GM11168 (cell line): ENCODE data around the gene ZNF10.

Experiments used
- in situ Hi-C: fragments of 300-500 bp; cut with MboI; formaldehyde crosslinking; loops from one replicate; pipeline ENCODE4 v1.12.0; 2022; ENCODE audit warnings: low sequenced_read_pairs; ENCODE audit not compliant: unreplicated experiment

ZNF10 gene

DNA sequence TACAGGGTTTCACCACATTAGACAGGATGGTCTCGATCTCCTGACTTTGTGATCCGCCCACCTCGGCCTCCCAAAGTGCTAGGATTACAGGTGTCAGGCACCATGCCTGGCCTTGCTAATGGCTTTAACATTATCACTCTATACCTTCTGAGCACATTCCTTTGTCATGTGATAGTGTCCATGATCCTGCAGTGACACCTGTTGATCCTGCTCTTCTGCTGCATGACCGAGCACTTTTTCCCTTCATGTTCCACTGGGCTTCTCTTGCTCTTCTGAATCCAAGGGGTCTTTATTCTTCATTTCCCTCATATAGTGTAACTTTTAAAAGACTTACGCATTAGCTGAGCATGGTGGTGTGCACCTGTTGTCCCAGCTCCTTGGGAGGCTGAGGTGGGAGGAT, 62.4 kb downstream of the ZNF10 start:
- in situ Hi-C loops = no loop called here

DNA sequence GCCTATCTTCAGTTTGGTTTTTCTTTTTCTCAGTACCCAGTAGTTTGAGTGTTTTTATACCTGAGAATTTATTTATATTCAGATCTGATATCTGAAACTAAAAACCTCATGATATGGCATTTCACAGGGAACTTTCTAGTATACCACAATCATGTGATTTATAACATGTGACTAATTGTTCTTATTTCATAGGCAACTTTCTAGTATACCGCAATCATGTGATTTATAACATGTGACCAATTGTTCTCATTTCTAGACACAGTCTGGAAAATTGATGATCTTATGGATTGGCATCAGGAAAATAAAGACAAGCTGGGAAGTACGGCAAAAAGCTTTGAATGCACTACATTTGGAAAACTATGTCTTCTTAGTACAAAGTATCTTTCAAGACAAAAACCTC, 71.5 kb downstream of the ZNF10 start:
- in situ Hi-C loops = no loop called here

DNA sequence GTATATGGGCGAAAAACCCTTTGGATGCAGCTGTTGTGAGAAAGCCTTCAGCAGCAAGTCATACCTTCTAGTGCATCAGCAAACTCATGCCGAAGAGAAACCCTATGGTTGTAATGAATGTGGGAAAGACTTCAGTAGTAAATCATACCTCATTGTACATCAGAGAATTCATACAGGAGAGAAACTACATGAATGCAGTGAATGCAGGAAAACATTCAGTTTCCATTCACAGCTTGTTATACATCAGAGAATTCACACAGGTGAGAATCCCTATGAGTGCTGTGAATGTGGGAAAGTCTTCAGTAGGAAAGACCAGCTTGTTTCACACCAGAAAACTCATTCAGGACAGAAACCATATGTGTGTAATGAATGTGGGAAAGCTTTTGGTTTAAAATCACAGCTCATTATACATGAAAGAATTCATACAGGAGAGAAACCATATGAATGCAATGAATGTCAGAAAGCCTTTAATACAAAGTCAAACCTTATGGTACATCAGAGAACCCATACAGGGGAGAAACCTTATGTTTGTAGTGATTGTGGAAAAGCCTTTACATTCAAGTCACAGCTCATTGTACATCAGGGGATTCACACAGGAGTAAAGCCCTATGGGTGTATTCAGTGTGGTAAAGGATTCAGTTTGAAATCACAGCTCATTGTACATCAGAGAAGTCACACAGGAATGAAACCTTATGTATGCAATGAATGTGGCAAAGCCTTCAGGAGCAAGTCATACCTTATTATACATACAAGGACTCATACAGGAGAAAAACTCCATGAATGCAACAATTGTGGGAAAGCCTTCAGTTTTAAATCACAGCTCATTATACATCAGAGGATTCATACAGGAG, 72.3 kb downstream of the ZNF10 start:
- in situ Hi-C loops = no loop called here

DNA sequence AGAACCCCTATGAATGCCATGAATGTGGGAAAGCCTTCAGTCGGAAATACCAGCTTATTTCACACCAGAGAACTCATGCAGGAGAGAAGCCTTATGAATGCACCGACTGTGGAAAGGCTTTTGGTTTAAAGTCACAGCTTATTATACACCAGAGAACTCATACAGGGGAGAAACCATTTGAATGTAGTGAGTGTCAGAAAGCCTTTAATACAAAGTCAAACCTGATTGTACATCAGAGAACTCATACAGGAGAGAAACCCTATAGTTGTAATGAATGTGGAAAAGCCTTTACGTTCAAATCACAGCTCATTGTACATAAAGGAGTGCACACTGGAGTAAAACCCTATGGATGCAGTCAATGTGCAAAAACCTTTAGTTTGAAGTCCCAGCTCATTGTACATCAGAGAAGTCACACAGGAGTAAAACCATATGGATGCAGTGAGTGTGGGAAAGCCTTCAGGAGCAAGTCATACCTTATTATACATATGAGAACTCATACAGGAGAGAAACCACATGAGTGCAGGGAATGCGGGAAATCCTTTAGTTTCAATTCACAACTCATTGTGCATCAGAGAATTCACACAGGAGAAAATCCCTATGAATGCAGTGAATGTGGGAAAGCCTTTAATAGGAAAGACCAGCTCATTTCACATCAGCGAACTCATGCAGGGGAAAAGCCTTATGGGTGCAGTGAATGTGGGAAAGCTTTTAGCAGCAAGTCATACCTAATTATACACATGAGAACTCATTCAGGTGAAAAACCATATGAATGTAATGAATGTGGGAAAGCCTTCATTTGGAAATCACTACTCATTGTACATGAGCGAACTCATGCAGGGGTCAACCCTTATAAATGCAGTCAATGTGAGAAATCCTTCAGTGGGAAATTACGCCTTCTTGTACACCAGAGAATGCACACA, 73.2 kb downstream of the ZNF10 start:
- in situ Hi-C loops = no loop called here

DNA sequence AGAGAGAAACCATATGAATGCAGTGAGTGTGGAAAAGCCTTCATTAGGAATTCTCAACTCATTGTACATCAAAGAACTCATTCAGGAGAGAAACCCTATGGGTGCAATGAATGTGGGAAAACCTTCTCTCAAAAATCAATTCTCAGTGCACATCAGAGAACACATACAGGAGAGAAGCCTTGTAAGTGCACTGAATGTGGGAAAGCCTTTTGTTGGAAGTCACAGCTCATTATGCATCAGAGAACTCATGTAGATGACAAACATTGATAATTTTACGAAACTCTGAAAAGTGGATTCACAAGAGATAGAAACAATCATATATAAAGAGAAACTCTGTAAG, 73.8 kb downstream of the ZNF10 start:
- in situ Hi-C loops = no loop called here

DNA sequence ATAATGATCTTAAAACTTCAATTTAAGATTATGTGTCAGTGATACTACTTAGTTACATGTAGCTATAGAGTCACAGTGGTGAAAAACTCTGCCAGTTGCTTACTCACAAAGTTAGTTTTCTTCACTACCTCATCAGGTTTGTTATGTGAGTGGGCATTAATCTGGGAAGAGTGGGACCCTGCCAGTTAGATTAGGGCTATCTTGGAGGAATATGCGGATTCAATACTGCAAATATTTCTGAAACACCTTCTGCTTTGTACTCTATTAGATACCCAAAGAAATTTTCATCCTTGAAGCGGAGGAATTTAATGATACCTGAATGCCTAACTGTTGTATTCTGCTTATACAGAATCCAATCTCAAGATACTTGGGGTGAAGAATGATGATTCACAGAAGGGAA, 76.0 kb downstream of the ZNF10 start:
- in situ Hi-C loops = no loop called here
